ENCODE results near the gene B4GALNT3. TPM values are rescaled to one million over a fixed set of nuclear protein-coding genes. Genes with fewer than 3 reads are reported as not detected.

The B4GALNT3 gene
- total RNA-seq, 1 experiment from 2014 or later = 2.3 TPM

DNA sequence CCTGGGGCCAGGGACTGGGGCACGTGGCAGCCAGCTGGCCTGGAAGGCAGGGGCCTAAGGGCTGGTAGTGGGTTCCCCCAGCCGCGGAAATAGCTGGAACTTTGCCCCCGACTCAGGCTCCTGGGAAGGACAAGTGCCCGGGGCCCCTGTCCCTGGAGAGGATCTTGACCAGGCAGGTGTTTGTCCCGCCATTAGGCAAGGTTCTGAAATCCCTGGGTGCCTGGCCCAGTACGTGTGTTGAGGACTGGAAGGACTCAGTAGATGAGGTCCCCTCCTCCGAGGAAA is 94.2 kb downstream of the B4GALNT3 start:
- ChIA-PET CTCF (interaction anchor here (0.6 kb wide), 2 partner anchors 9 to 75 kb away, joined by 4 read pairs; no protein-coding TSS in a partner anchor), POLR2A (no interaction called here)
- H3K27me3 ChIP-seq (ENCODE audit: control insufficient read depth, insufficient read depth, low read length) = no peaks in the 10 kb centered on the region
- TF ChIP-seq TCF7L2 (IDR thresholded peaks at IDR 0.05; ENCODE audit: low read depth, low read length) = no peak
- TF ChIP-seq POLR2AphosphoS5 (IDR thresholded peaks at IDR 0.05; ENCODE audit: low read depth, low read length) = no peak
- TF ChIP-seq, protein P1, sequence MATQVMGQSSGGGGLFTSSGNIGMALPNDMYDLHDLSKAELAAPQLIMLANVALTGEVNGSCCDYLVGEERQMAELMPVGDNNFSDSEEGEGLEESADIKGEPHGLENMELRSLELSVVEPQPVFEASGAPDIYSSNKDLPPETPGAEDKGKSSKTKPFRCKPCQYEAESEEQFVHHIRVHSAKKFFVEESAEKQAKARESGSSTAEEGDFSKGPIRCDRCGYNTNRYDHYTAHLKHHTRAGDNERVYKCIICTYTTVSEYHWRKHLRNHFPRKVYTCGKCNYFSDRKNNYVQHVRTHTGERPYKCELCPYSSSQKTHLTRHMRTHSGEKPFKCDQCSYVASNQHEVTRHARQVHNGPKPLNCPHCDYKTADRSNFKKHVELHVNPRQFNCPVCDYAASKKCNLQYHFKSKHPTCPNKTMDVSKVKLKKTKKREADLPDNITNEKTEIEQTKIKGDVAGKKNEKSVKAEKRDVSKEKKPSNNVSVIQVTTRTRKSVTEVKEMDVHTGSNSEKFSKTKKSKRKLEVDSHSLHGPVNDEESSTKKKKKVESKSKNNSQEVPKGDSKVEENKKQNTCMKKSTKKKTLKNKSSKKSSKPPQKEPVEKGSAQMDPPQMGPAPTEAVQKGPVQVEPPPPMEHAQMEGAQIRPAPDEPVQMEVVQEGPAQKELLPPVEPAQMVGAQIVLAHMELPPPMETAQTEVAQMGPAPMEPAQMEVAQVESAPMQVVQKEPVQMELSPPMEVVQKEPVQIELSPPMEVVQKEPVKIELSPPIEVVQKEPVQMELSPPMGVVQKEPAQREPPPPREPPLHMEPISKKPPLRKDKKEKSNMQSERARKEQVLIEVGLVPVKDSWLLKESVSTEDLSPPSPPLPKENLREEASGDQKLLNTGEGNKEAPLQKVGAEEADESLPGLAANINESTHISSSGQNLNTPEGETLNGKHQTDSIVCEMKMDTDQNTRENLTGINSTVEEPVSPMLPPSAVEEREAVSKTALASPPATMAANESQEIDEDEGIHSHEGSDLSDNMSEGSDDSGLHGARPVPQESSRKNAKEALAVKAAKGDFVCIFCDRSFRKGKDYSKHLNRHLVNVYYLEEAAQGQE (IDR thresholded peaks at IDR 0.05; ENCODE audit: insufficient read depth in 1 of 2, low read depth in 2 of 2, low read length in 1 of 2) = no peak
- TF ChIP-seq SIN3A (IDR thresholded peaks at IDR 0.05; ENCODE audit: borderline replicate concordance, insufficient read depth, low read depth, low read length) = no peak
- TF ChIP-seq, protein P2, sequence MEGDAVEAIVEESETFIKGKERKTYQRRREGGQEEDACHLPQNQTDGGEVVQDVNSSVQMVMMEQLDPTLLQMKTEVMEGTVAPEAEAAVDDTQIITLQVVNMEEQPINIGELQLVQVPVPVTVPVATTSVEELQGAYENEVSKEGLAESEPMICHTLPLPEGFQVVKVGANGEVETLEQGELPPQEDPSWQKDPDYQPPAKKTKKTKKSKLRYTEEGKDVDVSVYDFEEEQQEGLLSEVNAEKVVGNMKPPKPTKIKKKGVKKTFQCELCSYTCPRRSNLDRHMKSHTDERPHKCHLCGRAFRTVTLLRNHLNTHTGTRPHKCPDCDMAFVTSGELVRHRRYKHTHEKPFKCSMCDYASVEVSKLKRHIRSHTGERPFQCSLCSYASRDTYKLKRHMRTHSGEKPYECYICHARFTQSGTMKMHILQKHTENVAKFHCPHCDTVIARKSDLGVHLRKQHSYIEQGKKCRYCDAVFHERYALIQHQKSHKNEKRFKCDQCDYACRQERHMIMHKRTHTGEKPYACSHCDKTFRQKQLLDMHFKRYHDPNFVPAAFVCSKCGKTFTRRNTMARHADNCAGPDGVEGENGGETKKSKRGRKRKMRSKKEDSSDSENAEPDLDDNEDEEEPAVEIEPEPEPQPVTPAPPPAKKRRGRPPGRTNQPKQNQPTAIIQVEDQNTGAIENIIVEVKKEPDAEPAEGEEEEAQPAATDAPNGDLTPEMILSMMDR (IDR thresholded peaks at IDR 0.05) = no peak
- no TSS peak for BruUV-seq (replicated peaks)
- no peak for DNase-seq (ENCODE audit: low read depth, low spot score)
- no peak overlapping the region for H3K4me3 ChIP-seq (ENCODE audit: low read depth in 2 of 2, low read length in 2 of 2)
- intact Hi-C loops (cut with micrococcal nuclease; ENCODE audit: unreplicated experiment) (no loop called here), in situ Hi-C loops (cut with HindIII; ENCODE audit: low pct_unique_long_range_greater_than_20kb, low sequenced_read_pairs) (no loop called here)
- H3K27ac ChIP-seq (ENCODE audit: low read length) = no peak overlapping the region
- no peaks in the 10 kb centered on the region for H3K36me3 ChIP-seq (ENCODE audit: control insufficient read depth, insufficient read depth, low read length)
- H3K4me1 ChIP-seq (ENCODE audit: control insufficient read depth, insufficient read depth, low read length) = no peaks in the 10 kb centered on the region
- no peak for ATAC-seq
- no peaks in the 10 kb centered on the region for H3K9me3 ChIP-seq (ENCODE audit: control insufficient read depth, insufficient read depth, low read depth, low read length)

DNA sequence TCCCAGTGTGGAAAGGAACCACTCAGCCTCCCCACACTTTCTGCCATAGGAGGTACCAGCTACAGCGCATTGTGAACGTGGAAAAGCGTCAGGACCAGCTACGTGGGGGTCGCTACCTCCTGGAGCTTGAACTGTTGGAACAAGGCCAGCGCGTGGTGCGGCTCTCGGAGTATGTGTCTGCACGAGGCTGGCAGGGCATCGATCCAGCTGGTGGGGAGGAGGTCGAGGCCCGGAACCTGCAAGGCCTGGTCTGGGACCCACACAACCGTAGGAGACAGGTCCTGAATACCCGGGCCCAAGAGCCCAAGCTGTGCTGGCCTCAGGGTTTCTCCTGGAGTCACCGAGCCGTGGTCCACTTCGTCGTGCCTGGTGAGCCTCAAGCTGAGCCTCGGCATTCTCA is 96.8 kb downstream of the B4GALNT3 start:
- H3K27ac ChIP-seq (ENCODE audit: low read length) = no peak overlapping the region
- in situ Hi-C loops (cut with HindIII; ENCODE audit: low pct_unique_long_range_greater_than_20kb, low sequenced_read_pairs) = no loop called here
- CTCF ChIA-PET = no interaction called here
- DNase-seq (ENCODE audit: low read depth, low spot score) (no peak), ATAC-seq (no peak)
- intact Hi-C loops (cut with micrococcal nuclease; ENCODE audit: unreplicated experiment) = no loop called here
- no peaks in the 10 kb centered on the region for H3K9me3 ChIP-seq (ENCODE audit: control insufficient read depth, insufficient read depth, low read depth, low read length)
- H3K36me3 ChIP-seq (ENCODE audit: control insufficient read depth, insufficient read depth, low read length) = no peaks in the 10 kb centered on the region
- TF ChIP-seq, protein P2 (IDR thresholded peaks at IDR 0.05) = no peak
- TF ChIP-seq POLR2AphosphoS5 (IDR thresholded peaks at IDR 0.05; ENCODE audit: low read depth, low read length) (no peak), TCF7L2 (IDR thresholded peaks at IDR 0.05; ENCODE audit: low read depth, low read length) (no peak)
- TF ChIP-seq, protein P1 (IDR thresholded peaks at IDR 0.05; ENCODE audit: insufficient read depth in 1 of 2, low read depth in 2 of 2, low read length in 1 of 2) = no peak
- H3K4me1 ChIP-seq (ENCODE audit: control insufficient read depth, insufficient read depth, low read length) = no peaks in the 10 kb centered on the region
- H3K4me3 ChIP-seq (ENCODE audit: low read depth in 2 of 2, low read length in 2 of 2) = no peak overlapping the region
- POLR2A ChIA-PET = no interaction called here
- H3K27me3 ChIP-seq (ENCODE audit: control insufficient read depth, insufficient read depth, low read length) = no peaks in the 10 kb centered on the region
- BruUV-seq (replicated peaks) = no TSS peak
